Endothelial cell of umbilical vein (primary cell): Measurements from ENCODE around the gene GHITM. TPM values are rescaled to one million over a fixed set of nuclear protein-coding genes. Genes with fewer than 3 reads are reported as not detected.

Experiments
- BruUV-seq: library from RNA; stranded (reverse); fragments of 400-500 nt; replicated peaks from 2 replicates; lab custom pipeline; 2021; lab: Mats Ljungman, UMichigan
- CTCF ChIA-PET: fragments of 300-600, 350-600 bp; sonication (Branson Sonifier 250); formaldehyde crosslinking; loops from one replicate; lab custom pipeline; 2021; ENCODE audit warnings: antibody characterized with exemption, inconsistent platforms; lab: Charles Lee
- POLR2A ChIA-PET: fragments of 300-600, 350-600 bp; sonication (Branson Sonifier 250); formaldehyde crosslinking; loops from one replicate; lab custom pipeline; 2021; ENCODE audit warnings: antibody characterized with exemption, inconsistent platforms; lab: Charles Lee
- DNase-seq: peaks from one replicate; pipeline ENCODE4 v3.0.0-alpha.2; 2011; ENCODE audit warnings: low read depth, low spot score
- FAIRE-seq: peaks from 2 replicates; lab custom pipeline; 2011; peaks lifted over from hg19 to GRCh38; lab: Jason Lieb, UNC
- H2AFZ ChIP-seq: 2 replicates; pipeline ENCODE4 v1.6.0; 2012; ENCODE audit warnings: low read depth, low read length, control low read depth, inconsistent platforms
- H3K27ac ChIP-seq: 2 replicates; pipeline ENCODE4 v1.5.1; 2011; ENCODE audit warnings: low read depth, mild to moderate bottlenecking, control low read depth, low read length, moderate library complexity; ENCODE audit not compliant: insufficient read depth
- H3K27me3 ChIP-seq, 2 experiments: 2 replicates each; pipeline versions ENCODE4 v1.6.0 to v1.6.1; 2011; ENCODE audit warnings: low read length in 2 of 2, mixed read lengths in 1 of 2; ENCODE audit not compliant: control insufficient read depth in 2 of 2, insufficient read depth in 2 of 2
- H3K36me3 ChIP-seq, 2 experiments: 2 replicates in 1 of 2; 3 replicates in 1 of 2; pipeline ENCODE4 v1.5.1; 2011; ENCODE audit warnings: low read length in 2 of 2, mild to moderate bottlenecking in 1 of 2, moderate library complexity in 1 of 2; ENCODE audit not compliant: control insufficient read depth in 2 of 2, insufficient read depth in 2 of 2; ENCODE audit errors: extremely low read depth in 1 of 2
- H3K4me1 ChIP-seq: 3 replicates; pipeline ENCODE4 v1.5.1; 2011; ENCODE audit warnings: mild to moderate bottlenecking, low read length; ENCODE audit not compliant: control insufficient read depth, insufficient read depth; ENCODE audit errors: extremely low read depth
- H3K4me2 ChIP-seq: 2 replicates; pipeline ENCODE4 v1.6.1; 2011; ENCODE audit warnings: low read length, control low read depth, mixed read lengths; ENCODE audit not compliant: insufficient read depth
- H3K4me3 ChIP-seq, 3 experiments: fragments of 200-600 bp in 1 of 3; sonication (generic), shearing (Covaris generic) in 1 of 3; replicated peaks in 1 of 3; 2 replicates each; pipeline ENCODE4 v1.5.1; 2011 to 2016; ENCODE audit warnings: control low read depth in 3 of 3, low read length in 3 of 3, mild to moderate bottlenecking in 2 of 3, inconsistent platforms in 1 of 3, low read depth in 1 of 3, moderate library complexity in 1 of 3; ENCODE audit not compliant: insufficient read depth in 1 of 3
- H3K79me2 ChIP-seq: 2 replicates; pipeline ENCODE4 v1.6.0; 2012; ENCODE audit warnings: low read length, inconsistent platforms; ENCODE audit not compliant: control insufficient read depth, insufficient read depth
- H3K9ac ChIP-seq: replicated peaks from 2 replicates; pipeline ENCODE3; 2011; ENCODE audit warnings: low read length, control low read depth; ENCODE audit not compliant: insufficient read depth; ENCODE audit errors: extremely low read depth
- H3K9me1 ChIP-seq: replicated peaks from 3 replicates; pipeline ENCODE4 v1.6.0; 2011; ENCODE audit warnings: mild to moderate bottlenecking, low read length; ENCODE audit not compliant: control insufficient read depth, insufficient read depth; ENCODE audit errors: extremely low read depth
- H3K9me3 ChIP-seq: replicated peaks from 2 replicates; pipeline ENCODE4 v1.5.1; 2012; ENCODE audit warnings: low read length, inconsistent platforms; ENCODE audit not compliant: control insufficient read depth, insufficient read depth
- H4K20me1 ChIP-seq: replicated peaks from 2 replicates; pipeline ENCODE3; 2011; ENCODE audit warnings: mild to moderate bottlenecking, low read length; ENCODE audit not compliant: control insufficient read depth, insufficient read depth; ENCODE audit errors: extremely low read depth
- EZH2 ChIP-seq: IDR thresholded peaks from 2 replicates; pipeline ENCODE4 v1.6.1; 2012; ENCODE audit warnings: borderline replicate concordance, low read depth, mild to moderate bottlenecking, moderate library complexity, low read length, inconsistent platforms; ENCODE audit not compliant: severe bottlenecking
- FOS ChIP-seq: IDR thresholded peaks from 2 replicates; pipeline ENCODE4 v1.6.1; 2011; ENCODE audit warnings: mild to moderate bottlenecking, low read length, moderate library complexity, borderline replicate concordance; ENCODE audit not compliant: insufficient read depth
- GATA2 ChIP-seq: IDR thresholded peaks from 2 replicates; pipeline ENCODE4 v1.7.0; 2011; ENCODE audit warnings: low read depth, mild to moderate bottlenecking, moderate library complexity, mixed read lengths, low read length; ENCODE audit not compliant: insufficient read length, insufficient read depth
- JUN ChIP-seq: IDR thresholded peaks from 2 replicates; pipeline ENCODE4 v1.6.1; 2011; ENCODE audit warnings: borderline replicate concordance, low read depth; ENCODE audit not compliant: insufficient read length, insufficient read depth
- MYC ChIP-seq: IDR thresholded peaks from one replicate; pipeline ENCODE4 v1.6.1; 2011; ENCODE audit warnings: mild to moderate bottlenecking, low read depth, low read length
- POLR2A ChIP-seq: IDR thresholded peaks from 2 replicates; pipeline ENCODE4 v1.6.1; 2012; ENCODE audit warnings: low read depth, mild to moderate bottlenecking, control low read depth, low read length
- POLR2AphosphoS5 ChIP-seq: IDR thresholded peaks from 2 replicates; pipeline ENCODE4 v1.6.1; 2012; ENCODE audit warnings: low read depth, mild to moderate bottlenecking, control low read depth, low read length, moderate library complexity; ENCODE audit not compliant: insufficient read depth
- dilution Hi-C: fragments of 300-500 bp; cut with MboI; formaldehyde crosslinking; loops from one replicate; pipeline ENCODE4 v1.15.0; 2019; ENCODE audit warnings: low sequenced_read_pairs; ENCODE audit not compliant: extremely low pct_ligation_motif_present
- intact Hi-C: fragments of 100-400 bp; cut with micrococcal nuclease; formaldehyde crosslinking; loops from one replicate; pipeline ENCODE4 v1.10.0; 2022
- polyA plus RNA-seq, 4 experiments: library from polyadenylated mRNA; depleted of rRNA in 3 of 4; stranded (reverse) in 3 of 4; unstranded in 1 of 4; fragments of >200 nt; gene quantifications; 2 replicates each; pipeline versions ENCODE4 v1.2.1 to v1.2.3, GENCODE V29; 2011 to 2012; ENCODE audit warnings: missing spikeins in 1 of 4
- total RNA-seq: library from RNA; stranded (reverse); gene quantifications from 2 replicates; pipeline ENCODE4 v1.2.3, GENCODE V29; 2021
- TF ChIP-seq, protein P1 (sequence below): IDR thresholded peaks from 2 replicates; pipeline ENCODE4 v1.6.1; 2011; ENCODE audit not compliant: insufficient read depth, insufficient read length
- TF ChIP-seq, protein P2 (sequence below), 2 donors: IDR thresholded peaks; 1 replicate in 1 of 2; 2 replicates in 1 of 2; pipeline ENCODE4 v1.5.1; 2011; ENCODE audit warnings: low read length in 2 of 2, mild to moderate bottlenecking in 2 of 2, moderate library complexity in 2 of 2, control low read depth in 1 of 2, inconsistent platforms in 1 of 2, low read depth in 1 of 2; ENCODE audit not compliant: insufficient read depth in 1 of 2; ENCODE audit errors: extremely low read depth in 1 of 2

GHITM gene
- total and polyA plus RNA-seq, 2 donors (not counting 3 experiments of a cell fraction or from before 2014, with no cell fraction given) = 113 to 122 TPM

DNA sequence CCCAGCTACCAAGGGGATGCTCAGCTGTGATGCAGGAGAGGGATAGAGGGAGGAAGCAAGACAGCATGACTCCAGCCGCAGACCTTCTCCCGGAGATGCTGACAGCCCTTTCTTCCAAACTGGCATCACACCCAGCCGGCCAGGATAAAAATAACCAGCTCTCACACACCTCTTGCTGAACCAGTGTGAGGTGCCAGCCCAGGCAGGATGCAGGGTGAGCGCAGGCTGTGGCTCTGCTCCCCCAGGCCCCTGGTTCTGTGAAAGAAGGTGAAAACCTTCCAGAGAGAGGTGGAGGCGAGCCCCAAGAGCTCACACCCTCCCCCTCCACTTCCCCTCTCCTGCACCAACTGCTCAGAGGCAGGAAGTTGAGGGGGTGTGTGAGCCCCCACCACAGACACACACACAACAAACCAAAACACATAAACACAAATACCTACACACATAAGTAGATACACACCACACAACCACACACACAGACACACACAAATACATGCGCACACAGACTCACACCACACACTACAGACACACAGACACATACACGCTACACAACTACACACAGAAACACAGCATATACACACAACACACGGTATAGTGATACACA is 38.3 kb downstream of the GHITM start:
- no TSS peak for BruUV-seq
- no peaks in the 10 kb centered on the region for H3K36me3 ChIP-seq
- FAIRE-seq (no peak), DNase-seq (no peak)
- no peak overlapping the region for H3K4me2 ChIP-seq
- ChIA-PET POLR2A (no interaction called here), CTCF (no interaction called here)
- no peak for TF ChIP-seq FOS
- no peak for TF ChIP-seq POLR2A
- no peak for TF ChIP-seq MYC
- TF ChIP-seq, protein P1, sequence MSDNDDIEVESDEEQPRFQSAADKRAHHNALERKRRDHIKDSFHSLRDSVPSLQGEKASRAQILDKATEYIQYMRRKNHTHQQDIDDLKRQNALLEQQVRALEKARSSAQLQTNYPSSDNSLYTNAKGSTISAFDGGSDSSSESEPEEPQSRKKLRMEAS = no peak
- TF ChIP-seq JUN = no peak
- no peak for TF ChIP-seq GATA2
- TF ChIP-seq, protein P2, sequence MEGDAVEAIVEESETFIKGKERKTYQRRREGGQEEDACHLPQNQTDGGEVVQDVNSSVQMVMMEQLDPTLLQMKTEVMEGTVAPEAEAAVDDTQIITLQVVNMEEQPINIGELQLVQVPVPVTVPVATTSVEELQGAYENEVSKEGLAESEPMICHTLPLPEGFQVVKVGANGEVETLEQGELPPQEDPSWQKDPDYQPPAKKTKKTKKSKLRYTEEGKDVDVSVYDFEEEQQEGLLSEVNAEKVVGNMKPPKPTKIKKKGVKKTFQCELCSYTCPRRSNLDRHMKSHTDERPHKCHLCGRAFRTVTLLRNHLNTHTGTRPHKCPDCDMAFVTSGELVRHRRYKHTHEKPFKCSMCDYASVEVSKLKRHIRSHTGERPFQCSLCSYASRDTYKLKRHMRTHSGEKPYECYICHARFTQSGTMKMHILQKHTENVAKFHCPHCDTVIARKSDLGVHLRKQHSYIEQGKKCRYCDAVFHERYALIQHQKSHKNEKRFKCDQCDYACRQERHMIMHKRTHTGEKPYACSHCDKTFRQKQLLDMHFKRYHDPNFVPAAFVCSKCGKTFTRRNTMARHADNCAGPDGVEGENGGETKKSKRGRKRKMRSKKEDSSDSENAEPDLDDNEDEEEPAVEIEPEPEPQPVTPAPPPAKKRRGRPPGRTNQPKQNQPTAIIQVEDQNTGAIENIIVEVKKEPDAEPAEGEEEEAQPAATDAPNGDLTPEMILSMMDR (IDR thresholded peaks at IDR 0.05; ENCODE audit: extremely low read depth in 1 of 2, insufficient read depth in 1 of 2, low read depth in 1 of 2, low read length in 2 of 2) = no peak
- no peak for TF ChIP-seq POLR2AphosphoS5
- TF ChIP-seq EZH2 = no peak
- H3K9me3 ChIP-seq = no peaks in the 10 kb centered on the region
- no peaks in the 10 kb centered on the region for H3K27me3 ChIP-seq
- H3K4me1 ChIP-seq = no peaks in the 10 kb centered on the region
- dilution Hi-C loops (no loop called here), intact Hi-C loops (no loop called here)
- no peak overlapping the region for H3K9ac ChIP-seq
- H4K20me1 ChIP-seq = no peaks in the 10 kb centered on the region
- H3K4me3 ChIP-seq = no peak overlapping the region
- no peak overlapping the region for H3K27ac ChIP-seq
- no peaks in the 10 kb centered on the region for H3K79me2 ChIP-seq
- H2AFZ ChIP-seq = no peak overlapping the region
- H3K9me1 ChIP-seq = no peaks in the 10 kb centered on the region
